ENCODE measurements around the gene CCDC47. TPM values are rescaled to one million over a fixed set of nuclear protein-coding genes. Genes with fewer than 3 reads are reported as not detected.

The CCDC47 gene
- total and polyA plus RNA-seq, 2 donors (not counting 1 experiment from before 2014, with no cell fraction given): 7.4 to 39.7 TPM

DNA sequence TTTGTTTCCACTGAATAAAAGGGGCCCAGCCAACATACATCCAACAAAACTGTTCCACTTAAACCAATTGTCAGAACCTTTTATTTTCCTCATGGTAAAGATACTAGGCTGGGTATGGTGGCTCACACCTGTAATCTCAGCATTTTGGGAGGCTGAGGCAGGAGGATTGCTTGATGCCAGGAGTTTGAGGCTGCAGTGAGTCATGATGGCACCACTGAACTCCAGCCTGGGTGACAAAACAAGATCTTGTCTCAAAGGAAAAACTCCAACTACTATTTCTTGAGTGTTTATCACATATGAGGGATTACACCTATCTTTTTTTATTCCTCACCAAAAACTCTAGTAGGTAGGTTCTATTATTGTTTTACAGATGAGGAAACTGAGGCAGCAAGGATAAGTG lies 49.1 kb upstream of the CCDC47 start:
- no peaks in the 10 kb centered on the region for H3K27me3 ChIP-seq (replicated peaks in 1 of 4; ENCODE audit: control extremely low read depth in 1 of 4, control insufficient read depth in 3 of 4, insufficient read depth in 4 of 4, low read length in 3 of 4)
- H3K9ac ChIP-seq (ENCODE audit: low read length): no peak overlapping the region
- H4K20me1 ChIP-seq (ENCODE audit: control insufficient read depth, insufficient read depth, low read length, poor library complexity, severe bottlenecking): no peaks in the 10 kb centered on the region
- no peaks in the 10 kb centered on the region for H3K9me3 Mint-ChIP-seq (ENCODE audit: insufficient read depth)
- H3K4me3 Mint-ChIP-seq: no peak overlapping the region
- ATAC-seq (ENCODE audit: low read depth) (no peak), DNase-seq (no peak)
- no peak overlapping the region for H2AFZ ChIP-seq (ENCODE audit: insufficient read depth, low read depth, low read length, poor library complexity, severe bottlenecking)
- H3K9me3 ChIP-seq (ENCODE audit: control extremely low read depth in 1 of 3, control insufficient read depth in 2 of 3, insufficient read depth in 1 of 3, low read length in 2 of 3): no peaks in the 10 kb centered on the region
- H3K4me2 ChIP-seq (replicated peaks; ENCODE audit: low read depth, low read length, poor library complexity, severe bottlenecking): no peak overlapping the region
- peaks cover 32 to 45% of the 10 kb centered on the region in 2 donors for H3K4me1 ChIP-seq (ENCODE audit: control insufficient read depth in 2 of 2, insufficient read depth in 2 of 2, low read length in 2 of 2)
- CTCF ChIA-PET: interaction anchor here (1.0 kb wide), 1 partner anchor 12 kb away, joined by 3 read pairs; no protein-coding TSS in a partner anchor
- POLR2A ChIA-PET: no interaction called here
- H3K36me3 ChIP-seq (replicated peaks in 1 of 2; ENCODE audit: control extremely low read depth in 1 of 2, control insufficient read depth in 1 of 2, extremely low read depth in 1 of 2, insufficient read depth in 2 of 2, low read length in 1 of 2): peaks cover 2 to 80% of the 10 kb centered on the region in 2 experiments
- no peak for TF ChIP-seq EZH2 (IDR thresholded peaks at IDR 0.05; ENCODE audit: borderline replicate concordance, insufficient read depth, low read depth, low read length, poor library complexity, severe bottlenecking)
- TF ChIP-seq, protein P1, sequence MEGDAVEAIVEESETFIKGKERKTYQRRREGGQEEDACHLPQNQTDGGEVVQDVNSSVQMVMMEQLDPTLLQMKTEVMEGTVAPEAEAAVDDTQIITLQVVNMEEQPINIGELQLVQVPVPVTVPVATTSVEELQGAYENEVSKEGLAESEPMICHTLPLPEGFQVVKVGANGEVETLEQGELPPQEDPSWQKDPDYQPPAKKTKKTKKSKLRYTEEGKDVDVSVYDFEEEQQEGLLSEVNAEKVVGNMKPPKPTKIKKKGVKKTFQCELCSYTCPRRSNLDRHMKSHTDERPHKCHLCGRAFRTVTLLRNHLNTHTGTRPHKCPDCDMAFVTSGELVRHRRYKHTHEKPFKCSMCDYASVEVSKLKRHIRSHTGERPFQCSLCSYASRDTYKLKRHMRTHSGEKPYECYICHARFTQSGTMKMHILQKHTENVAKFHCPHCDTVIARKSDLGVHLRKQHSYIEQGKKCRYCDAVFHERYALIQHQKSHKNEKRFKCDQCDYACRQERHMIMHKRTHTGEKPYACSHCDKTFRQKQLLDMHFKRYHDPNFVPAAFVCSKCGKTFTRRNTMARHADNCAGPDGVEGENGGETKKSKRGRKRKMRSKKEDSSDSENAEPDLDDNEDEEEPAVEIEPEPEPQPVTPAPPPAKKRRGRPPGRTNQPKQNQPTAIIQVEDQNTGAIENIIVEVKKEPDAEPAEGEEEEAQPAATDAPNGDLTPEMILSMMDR (IDR thresholded peaks at IDR 0.05): no peak
- peaks cover 56% of the 10 kb centered on the region for H3K4me1 Mint-ChIP-seq
- H3K27ac ChIP-seq (ENCODE audit: low read length in 2 of 2): peak overlapping the region in 1 of 2 donors; percentile 50
- intact Hi-C loops (cut with micrococcal nuclease): no loop called here
- H3K27me3 Mint-ChIP-seq: no peaks in the 10 kb centered on the region
- no peak overlapping the region for H3K4me3 ChIP-seq (ENCODE audit: control extremely low read depth in 1 of 5, extremely low read depth in 1 of 5, insufficient read depth in 1 of 5, low read depth in 2 of 5, low read length in 4 of 5)
- H3K79me2 ChIP-seq (ENCODE audit: control insufficient read depth, insufficient read depth, low read length): peaks cover 30% of the 10 kb centered on the region
- peak overlapping the region; percentile 80 for H3K27ac Mint-ChIP-seq

DNA sequence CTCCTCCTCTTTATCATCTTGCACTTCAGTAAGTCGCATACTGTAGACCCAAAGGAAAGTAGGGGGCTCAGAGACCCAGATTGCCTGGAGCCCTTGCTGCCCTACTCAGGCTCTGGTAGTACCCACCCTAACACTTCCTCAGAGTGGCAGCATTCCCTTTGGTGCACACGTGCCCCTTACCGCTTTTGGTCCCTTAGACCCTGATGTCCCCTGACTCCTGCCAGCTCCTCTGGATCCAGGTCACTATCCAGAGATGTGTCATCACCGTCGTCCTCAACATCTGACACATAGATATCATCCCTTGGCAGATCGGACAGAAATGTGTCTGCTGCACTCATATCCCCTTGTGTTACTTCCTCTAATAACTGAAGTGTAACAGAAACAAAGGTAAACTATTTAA lies 48.4 kb upstream of the CCDC47 start:
- ChIA-PET POLR2A (interaction anchor here (0.7 kb wide), 1 partner anchor 183 kb away, joined by 3 read pairs; no protein-coding TSS in a partner anchor), CTCF (no interaction called here)
- Histone ChIP-seq H3K9me3 (ENCODE audit: control extremely low read depth in 1 of 3, control insufficient read depth in 2 of 3, insufficient read depth in 1 of 3, low read length in 2 of 3) (no peaks in the 10 kb centered on the region), H2AFZ (ENCODE audit: insufficient read depth, low read depth, low read length, poor library complexity, severe bottlenecking) (no peak overlapping the region), H3K4me3 (ENCODE audit: control extremely low read depth in 1 of 5, extremely low read depth in 1 of 5, insufficient read depth in 1 of 5, low read depth in 2 of 5, low read length in 4 of 5) (no peak overlapping the region), H3K36me3 (replicated peaks in 1 of 2; ENCODE audit: control extremely low read depth in 1 of 2, control insufficient read depth in 1 of 2, extremely low read depth in 1 of 2, insufficient read depth in 2 of 2, low read length in 1 of 2) (peaks cover 4 to 88% of the 10 kb centered on the region in 2 experiments), H3K27me3 (replicated peaks in 1 of 4; ENCODE audit: control extremely low read depth in 1 of 4, control insufficient read depth in 3 of 4, insufficient read depth in 4 of 4, low read length in 3 of 4) (no peaks in the 10 kb centered on the region), H3K79me2 (ENCODE audit: control insufficient read depth, insufficient read depth, low read length) (peaks cover 29% of the 10 kb centered on the region), H3K4me1 (ENCODE audit: control insufficient read depth in 2 of 2, insufficient read depth in 2 of 2, low read length in 2 of 2) (peaks cover 32 to 45% of the 10 kb centered on the region in 2 donors), H4K20me1 (ENCODE audit: control insufficient read depth, insufficient read depth, low read length, poor library complexity, severe bottlenecking) (no peaks in the 10 kb centered on the region), H3K4me2 (replicated peaks; ENCODE audit: low read depth, low read length, poor library complexity, severe bottlenecking) (peak overlapping the region; percentile 17), H3K27ac (ENCODE audit: low read length in 2 of 2) (peak overlapping the region in 1 of 2 donors; percentile 50), H3K9ac (ENCODE audit: low read length) (no peak overlapping the region)
- no peak overlapping the region for H3K4me3 Mint-ChIP-seq
- H3K27me3 Mint-ChIP-seq: no peaks in the 10 kb centered on the region
- no peak for TF ChIP-seq EZH2 (IDR thresholded peaks at IDR 0.05; ENCODE audit: borderline replicate concordance, insufficient read depth, low read depth, low read length, poor library complexity, severe bottlenecking)
- TF ChIP-seq, protein P1 (IDR thresholded peaks at IDR 0.05): no peak
- intact Hi-C loops (cut with micrococcal nuclease): no loop called here
- WGBS (ENCODE audit: insufficient coverage): 81% methylated on average over 2 of the region's 6 CpGs
- H3K9me3 Mint-ChIP-seq (ENCODE audit: insufficient read depth): no peaks in the 10 kb centered on the region
- no peak for ATAC-seq (ENCODE audit: low read depth)
- no peak for DNase-seq
- peaks cover 49% of the 10 kb centered on the region for H3K4me1 Mint-ChIP-seq
- peak overlapping the region; percentile 80 for H3K27ac Mint-ChIP-seq

All from B cell (primary cell).